CD4-positive, alpha-beta T cell treated with Interleukin-6 for 4 hours (primary cell): Measurements from ENCODE around the gene MARCHF9.

Experiments
- DNase-seq: peaks from one replicate; pipeline ENCODE4 v3.0.0-alpha.2; 2020; ENCODE audit warnings: mixed read lengths

Gene MARCHF9

DNA sequence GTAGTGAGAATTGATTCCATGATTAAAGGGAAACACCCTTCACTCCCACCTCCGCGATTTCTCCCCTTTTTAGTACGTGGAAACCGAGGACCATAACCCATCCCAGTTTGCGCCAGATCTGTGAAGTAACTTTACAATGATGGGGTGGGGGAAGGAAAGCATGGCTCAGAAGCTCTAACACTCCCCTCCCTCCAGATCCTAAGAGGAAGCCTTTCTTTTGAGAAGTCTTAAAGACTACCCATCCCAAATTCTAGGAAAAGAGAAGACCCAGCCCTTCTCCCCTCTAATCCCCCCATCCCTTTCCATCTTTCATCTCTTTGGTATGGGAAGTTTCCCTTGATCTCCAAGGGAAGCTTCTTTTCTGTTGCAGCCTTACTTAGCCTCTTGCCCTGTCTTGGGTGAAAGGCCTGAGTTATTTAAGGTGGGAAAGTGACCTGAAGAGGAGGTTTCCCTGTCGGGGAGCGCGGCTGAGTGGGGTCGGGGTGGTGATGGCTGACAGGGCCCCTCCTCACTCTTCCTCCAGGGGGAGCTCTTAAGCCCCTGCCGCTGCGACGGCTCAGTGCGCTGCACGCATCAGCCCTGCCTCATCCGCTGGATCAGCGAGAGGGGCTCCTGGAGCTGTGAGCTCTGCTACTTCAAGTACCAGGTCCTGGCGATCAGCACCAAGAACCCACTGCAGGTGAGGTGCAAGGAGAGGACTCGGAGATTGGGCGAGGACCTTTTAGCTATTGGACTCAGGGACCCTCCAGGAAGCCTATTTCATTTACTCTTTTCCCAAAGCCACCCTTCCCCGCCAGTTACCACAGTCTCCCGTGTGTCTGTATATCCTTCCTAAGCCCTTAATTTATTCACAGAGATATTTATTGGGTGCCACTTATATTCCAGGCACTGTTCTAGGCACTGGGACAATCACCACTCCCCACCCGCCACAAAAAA lies 1.8 kb downstream of the MARCHF9 start:
- DNase-seq = peak; percentile 78

DNA sequence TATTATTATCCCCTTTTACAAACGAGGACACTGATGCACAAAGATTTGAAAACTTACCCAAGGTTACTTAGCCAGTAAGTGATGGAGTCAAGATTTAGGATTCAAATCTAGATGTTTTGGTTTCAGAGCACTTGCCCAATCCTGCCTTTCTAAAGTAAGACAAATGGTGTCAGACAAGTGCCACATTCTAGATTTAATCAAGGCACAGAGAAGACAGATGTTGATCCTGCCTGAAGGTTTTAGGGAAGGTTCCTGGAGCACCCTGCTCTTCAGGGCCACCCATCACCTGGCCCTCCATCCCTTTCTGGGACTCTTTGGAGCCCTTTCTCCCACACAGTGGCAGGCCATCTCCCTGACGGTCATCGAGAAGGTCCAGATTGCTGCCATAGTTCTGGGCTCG lies 2.9 kb downstream of the MARCHF9 start:
- no peak for DNase-seq

DNA sequence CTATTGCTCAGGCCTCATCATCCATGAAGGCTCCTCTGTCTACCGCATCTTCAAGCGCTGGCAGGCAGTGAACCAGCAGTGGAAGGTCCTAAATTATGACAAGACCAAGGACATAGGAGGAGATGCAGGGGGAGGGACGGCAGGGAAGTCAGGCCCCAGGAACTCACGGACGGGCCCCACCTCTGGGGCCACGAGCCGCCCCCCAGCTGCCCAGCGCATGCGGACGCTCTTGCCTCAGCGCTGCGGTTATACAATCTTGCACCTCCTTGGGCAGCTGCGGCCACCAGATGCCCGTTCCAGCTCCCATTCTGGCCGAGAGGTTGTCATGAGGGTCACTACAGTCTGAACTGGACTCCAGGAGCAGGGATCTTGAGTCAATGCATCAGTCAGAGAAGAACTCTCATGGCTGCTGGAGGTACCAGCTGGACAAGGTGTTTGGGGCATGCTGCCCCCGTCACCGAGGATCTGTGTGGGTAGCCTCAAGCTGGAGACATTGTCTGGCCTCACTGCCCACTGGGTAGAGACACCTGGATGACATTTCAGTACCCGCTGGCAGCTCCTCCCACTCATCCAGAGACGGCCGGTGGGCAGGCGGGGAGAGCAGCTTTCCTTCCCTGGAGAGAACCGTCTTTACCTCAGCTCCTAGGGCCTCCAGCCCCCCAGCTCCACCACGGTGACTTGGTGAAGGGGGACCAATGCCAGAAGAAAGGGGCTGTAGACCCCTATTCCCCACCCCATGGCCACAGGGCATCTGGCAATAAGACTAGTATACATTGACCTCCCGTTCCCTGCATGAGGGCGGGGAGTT lies 3.9 kb downstream of the MARCHF9 start:
- DNase-seq = no peak

DNA sequence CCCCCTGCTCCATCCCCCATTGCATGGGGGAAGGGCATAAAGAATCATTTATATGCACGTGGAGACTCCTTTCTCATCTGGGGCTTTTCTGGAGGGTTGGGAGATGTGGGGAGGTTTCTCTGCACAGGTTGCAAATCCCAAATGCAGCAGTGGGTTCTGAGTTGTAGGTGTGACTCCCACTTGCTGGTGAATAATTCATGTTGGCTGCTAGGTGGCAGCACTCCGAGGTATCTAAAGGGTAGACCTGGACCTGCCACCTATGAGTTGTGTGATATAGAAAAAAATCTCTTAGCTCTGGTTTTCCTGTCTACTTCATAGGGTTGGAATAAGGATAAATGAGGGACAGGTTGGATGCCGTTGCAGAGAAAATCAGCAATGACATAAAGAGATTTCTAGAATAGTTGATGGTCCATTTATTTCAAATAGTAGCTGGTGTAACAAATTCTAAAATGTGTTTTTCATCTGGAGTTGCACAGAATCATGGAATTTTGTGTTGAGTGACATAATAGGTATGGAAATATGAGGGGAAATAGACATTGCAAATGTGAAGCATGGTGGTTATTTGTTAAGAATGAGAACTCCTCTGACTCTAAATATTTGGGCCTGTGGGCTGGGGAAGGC lies 4.6 kb downstream of the MARCHF9 start:
- DNase-seq = peak; percentile 62

DNA sequence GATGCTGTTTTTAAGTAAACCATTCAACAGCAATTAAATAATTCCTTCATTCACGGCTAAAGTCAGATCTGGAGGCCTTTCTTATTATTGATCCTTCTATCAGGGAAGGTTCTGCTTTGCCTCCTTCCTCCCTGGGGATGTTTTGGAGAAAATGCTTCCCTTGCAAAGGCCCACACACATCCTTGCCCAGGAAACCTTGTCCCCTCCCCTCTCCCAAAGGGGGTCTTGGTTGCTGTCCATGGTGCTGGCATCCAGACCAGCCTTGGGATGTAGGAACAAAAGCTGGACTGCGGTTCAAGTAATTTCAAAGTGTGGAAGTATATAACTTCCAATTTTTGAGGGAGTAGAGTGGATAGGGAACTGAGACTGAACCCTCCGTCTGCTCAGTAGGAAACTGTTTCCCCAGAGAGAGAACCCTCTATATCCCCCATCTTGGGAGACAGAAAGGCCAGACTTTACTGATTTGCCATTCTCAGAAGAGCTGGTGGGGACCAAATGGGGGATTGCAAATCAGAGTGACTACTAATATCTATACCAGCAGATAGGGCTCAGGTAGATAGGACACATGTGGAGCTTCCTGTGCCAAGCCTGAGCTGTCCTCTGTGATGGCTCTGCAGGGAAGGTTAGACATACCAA lies 5.6 kb downstream of the MARCHF9 start:
- no peak for DNase-seq

DNA sequence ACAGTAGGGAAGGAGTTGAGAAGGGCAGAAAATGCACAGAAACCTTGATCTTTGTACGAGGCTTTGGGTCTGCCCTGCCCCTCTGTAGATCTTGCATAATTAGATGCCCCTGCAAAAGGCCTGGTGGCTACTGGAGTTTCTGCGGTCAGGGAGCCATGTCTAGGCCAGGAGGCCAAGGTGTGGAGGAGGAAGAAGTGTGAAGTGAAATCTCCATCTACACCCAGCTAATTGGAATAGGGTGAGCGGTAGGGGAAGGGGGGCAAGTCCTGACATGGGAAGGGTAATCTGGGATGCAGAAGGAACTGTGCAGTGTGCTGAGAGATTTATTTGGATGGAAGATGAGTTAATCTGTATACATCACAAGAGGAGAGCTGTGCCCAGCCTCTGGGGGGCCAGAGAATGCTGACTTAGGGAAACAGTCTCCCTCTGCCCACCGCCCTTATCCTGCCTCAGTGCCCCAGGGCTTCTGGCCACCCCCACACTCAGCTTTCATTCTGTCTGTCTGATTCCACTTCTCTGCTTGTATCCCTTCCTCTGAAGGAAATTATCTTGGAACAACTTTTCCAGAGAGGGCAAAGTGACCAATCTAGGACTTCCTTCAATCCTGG lies 6.6 kb downstream of the MARCHF9 start:
- no peak for DNase-seq

DNA sequence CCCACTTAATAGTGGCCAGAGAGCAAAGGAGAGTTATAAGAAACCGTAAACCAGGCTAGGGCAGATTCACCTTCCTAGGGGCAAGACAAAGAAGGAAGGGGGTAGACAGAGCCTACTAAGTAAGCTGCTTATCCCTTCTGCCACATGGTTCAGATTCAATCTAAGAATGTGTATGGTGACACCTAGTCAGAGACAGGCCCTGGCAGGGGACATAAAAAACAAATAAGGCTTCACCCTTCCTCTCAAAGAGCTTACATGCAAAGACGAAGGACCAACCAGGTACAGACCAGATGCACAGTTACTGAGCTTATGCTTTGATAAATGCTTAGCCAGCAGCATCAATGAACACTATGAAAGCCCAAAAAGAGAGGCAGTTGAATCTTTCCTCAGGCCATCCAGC lies 7.6 kb downstream of the MARCHF9 start:
- no peak for DNase-seq

DNA sequence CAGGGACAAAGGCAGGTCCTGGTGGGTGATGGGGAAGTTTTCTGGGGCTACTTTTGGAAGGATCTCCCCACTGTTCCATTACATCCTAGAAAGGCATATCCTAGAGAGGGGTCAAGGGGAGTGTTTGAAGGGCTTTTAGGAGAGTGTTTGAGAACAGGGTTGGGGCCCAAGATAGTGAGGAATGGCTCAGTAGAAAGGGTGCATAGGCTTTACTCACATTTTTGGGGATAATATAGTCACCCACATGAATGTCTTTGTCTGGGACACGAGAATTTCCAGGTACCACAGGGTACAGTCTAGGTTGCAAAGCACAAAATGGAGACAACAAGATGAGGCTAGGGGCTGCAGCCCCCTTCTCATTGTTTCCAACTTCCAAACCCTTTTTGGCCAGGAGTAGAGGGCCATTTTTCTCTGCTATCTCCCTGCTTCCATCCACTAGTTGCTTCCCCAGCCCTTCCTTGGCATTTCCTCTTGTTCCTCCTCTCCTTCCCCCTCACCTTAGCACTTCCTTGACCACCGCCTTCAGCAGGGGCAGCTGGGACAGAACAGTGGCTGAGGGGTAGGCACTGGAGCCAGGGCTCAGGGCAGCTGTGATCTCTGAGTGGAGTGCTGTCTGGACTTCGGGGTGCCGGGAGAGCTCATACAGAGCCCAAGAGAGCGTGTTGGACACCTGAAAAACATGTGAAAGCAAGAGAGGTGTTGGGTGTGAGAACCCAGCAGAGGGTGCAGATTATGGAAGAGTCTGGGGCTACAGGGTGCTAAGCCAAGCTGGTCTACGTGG lies 9.2 kb downstream of the MARCHF9 start:
- no peak for DNase-seq

DNA sequence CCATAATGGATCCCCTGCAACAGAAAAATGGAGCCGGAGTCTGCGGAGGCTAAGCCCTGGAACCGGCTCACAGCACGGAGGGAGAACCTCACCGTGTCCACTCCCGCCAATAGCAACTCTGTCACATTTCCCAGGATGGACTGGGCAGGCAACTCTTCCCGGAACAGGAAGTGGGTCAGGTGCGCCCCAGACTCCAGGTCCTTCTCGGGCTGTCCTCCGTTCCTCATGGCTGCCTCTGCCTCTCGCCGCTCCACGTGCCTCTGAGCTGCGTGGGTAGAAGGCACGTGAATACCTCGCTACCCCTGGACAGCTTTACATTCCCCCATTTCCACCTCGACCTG lies 9.7 kb downstream of the MARCHF9 start:
- DNase-seq = no peak

DNA sequence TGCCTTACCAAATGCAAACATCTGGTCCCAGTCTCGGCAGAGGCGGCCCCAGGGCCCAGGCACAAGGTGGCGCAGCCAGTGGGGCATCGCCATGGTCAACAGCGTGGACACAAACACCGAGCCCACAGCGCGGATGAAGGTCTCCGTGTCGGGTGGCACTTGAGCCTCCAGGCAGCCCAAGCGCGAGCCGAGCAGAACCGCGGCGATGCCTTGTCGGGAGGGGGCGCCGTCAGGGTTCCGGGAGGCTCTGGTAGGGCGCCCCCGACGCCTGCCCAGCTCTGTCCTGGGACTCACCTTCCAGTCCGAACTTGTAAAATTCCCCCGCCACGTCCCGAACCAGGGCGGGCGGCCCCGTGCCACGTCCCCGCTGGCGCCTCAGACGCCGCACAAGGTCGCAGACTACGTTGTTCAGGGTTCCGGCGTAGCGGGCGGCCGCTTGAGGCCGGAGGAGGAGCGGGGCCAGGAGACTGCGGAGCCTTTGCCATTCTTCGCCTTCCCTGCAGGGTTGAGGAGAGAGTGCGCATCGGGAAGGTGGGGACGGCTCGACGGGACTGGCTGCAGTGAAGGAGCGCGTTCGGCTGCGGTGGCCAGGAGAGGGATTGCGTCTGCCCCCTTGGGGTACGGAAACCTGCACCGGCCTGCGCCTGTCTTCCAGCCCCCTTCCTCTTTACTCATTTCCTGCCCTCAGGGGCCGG lies 10.2 kb downstream of the MARCHF9 start:
- DNase-seq = peak; percentile 69

DNA sequence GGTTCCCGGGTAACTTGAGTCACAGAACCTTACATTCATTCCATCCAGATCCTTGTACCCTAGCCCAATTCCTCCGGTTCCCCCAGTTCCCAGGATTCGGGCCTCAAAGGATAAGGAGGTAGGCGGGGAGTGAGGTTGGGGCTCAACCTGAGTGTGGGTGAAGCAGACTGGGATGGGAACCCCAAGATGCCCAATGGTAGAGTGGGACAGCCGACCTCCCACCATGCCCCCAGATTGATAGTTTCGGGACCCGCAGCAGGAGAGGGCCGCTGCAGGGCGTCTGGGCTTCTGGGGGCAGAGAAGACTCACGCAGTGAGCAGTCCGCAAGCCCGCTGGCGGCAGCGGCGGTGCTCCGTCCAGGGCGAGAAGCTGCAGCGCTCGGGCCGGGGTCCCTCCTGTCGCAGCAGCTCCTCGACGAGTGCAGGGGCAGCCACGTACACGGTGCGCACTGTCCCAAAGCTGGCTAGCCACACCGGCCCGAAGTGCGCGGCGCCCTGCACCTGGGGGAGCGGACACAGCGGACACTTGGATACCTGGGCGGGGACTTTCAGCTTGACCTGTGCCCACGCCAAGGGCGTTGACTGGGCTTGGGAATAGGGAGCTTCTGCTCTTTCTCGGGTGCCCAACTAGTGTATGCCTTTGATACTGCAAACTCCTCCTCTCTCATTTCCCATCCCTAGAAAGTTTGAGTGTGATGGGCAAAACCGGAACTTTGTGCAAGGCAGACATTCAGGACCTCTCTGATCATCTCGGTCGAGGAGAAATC lies 11.0 kb downstream of the MARCHF9 start:
- no peak for DNase-seq

DNA sequence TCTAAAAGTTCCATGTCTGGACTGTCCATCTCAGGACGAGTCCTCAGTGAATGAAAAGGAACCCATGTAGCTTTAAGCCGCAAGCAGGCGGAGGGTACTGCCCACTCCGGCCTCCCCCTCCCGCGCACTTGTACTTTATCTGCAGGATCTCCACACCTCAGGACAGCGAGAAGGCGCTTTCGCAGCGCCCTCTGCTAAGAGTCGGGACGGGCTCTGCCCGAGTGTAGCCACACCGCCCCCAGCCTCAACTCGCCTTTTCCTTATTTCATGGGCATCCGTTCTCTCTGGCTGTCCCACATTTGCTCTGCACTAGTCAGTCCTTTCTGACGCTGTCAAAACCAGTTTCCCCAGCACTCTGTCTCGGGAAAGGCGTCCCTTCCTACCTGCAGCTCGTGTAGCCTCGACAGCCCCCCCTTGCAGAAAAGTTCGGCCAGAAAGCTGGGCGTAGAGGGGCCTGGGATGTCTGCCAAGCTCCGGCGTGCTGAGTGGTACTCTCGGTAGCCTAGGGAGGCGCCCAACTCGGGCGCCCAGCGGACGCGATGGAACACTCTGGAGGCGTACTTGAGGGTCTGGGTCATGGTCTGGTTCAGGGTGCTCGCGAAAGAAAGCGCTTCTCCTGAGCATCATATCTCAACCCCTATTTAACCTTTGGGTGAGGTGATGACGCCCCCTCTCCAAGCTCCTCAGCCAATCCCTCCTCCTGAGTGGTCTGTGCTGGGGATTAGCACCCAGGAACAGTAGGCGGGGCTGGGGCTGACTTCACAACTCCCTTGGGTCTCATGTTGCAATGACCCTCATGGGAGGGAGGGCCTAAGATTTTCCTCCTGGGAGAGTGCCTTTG lies 11.8 kb downstream of the MARCHF9 start, which contains the start of gene CYP27B1:
Gene CYP27B1 (minus strand): TSS at position 615 of the 841 bp plus-strand sequence. CDS start 37 bp downstream, at position 578.
- DNase-seq = no peak

DNA sequence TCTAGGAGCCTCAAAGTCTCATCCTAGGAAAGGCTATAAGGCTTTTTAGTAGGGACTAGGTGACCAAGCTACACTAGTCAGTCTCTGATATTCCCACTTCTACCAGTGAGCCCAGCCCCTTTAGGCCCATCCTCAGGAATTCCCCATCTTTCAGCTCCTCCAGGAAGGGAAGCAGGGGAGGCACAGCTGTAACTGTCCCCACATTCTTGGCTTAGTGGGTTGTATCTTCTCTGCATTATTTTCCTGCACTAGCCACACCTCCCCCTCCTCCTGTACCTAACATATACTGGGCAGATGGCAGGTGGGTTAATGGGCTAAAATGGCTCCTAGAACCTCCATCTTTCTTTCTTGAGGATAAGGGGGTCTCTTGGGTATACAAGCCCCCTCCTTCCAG lies 12.4 kb downstream of the MARCHF9 start:
- no peak for DNase-seq

DNA sequence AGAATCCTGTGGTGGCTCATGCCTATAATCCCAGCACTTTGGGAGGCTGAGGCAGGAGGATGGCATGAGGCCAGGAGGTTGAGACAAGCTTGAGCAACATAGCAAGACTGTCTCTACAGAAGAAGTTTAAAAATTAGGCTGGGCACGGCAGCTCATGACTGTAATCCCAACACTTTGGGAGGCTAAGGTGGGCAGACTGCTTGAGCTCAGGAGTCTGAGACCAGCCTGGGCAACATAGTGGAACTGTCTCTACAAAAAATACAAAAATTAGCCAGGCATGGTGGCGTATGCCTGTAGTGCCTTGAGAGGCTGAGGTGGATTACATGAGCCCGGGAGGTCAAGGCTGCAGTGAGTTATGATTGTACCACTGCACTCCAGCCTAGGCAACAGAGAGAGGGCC lies 13.0 kb downstream of the MARCHF9 start:
- no peak for DNase-seq

DNA sequence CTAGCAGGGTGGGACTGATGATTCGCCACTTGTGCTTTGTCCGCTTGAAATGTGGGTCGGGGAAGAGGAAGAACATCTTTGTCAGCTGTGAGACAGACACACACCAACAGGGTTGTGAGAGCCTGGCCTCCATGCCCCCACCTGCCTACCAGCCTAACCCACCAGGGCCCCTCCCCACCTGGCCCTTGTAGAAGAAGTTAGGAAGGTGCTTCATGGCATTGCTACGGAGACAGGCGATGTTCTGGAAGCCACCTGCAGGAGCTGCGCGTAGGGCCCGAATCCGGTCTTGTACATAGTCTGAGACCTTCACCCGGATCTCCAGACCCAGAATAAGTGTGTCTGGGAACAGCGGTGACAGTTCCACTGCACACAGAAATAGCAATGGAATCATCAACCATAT lies 14.7 kb downstream of the MARCHF9 start:
- DNase-seq = no peak

DNA sequence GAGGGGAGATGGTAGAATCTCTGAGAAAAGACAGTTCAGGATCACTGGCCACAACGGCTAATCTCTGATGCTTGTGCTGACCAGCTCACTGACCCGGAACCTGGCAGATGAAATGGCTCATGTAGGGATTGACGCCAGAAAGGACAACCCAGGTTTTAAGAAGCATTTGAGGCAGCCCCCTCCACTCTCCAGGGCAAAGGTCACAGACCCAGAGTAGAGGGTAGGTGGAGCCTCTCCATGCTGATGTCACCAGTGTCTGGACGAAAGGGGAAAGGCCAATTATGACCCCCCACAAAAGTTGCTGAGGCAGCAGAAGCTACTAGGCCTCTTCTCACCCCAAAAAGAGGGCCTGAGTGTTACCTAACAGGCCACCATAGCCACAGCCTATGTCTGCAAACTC lies 15.8 kb downstream of the MARCHF9 start:
- DNase-seq = no peak

DNA sequence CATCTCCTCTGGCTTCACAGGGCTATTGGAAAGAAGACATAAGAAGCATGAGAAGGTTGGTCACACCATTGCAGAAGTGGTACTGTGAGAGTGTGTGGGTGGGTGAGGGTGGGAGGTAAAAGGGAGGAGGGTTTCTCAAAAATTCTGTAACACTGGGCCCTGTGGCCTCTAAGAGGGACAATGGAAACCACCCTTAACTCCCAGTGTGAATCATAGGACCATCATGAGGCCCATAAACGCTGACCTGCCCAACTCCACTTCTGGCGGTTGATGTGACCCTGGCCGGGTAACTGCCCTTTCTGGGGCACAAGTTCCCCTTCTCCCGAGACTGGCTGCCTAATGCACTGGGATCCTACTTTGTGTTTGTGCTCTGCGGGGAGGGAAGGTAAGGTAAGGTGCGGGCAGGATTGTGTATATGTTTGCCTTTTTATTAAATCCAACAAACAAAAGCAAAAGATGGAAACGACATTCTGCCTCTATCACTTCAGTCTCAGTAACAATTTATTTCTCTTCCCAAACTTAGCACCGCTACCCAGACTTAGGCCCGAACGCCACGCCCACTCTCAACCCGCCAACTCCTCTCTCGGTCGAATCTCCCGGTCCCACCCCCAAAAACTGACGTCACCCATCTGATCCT lies 16.5 kb downstream of the MARCHF9 start:
- peak; percentile 93 for DNase-seq

DNA sequence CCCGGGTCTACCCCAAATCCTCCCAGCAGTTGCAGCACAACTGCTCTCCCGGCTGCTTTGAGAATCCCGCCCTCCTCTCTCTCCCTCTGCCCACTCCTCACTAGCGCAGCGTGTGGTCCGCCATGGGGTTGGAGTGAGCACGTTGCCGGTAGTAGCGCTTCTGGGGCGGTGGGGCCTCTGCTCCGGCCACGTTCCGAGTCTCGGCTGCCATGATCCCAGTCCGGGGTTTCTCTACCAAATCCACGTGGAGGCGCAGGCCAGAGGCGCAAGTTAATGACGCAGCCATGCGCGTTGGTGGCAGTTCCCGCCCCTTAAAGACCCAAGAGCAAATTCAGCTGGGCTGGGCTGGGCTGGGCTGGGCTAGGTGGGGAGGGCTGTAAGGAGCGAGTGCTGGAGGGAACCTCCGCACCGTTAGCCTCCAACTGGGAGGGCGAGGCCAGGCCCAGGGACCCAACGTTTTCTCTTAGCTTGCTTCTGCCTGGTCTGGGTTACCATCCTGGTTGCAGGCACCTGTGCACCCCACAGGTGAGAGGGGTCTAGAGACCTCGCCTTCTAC lies 17.0 kb downstream of the MARCHF9 start, which contains the start of gene METTL1:
Gene METTL1 (minus strand): TSS at position 233 of the 556 bp plus-strand sequence. CDS start 22 bp downstream, at position 211.
- DNase-seq = peak; percentile 92
